Activated naive CD4-positive, alpha-beta T cell treated with anti-CD3 and anti-CD28 coated beads, Interleukin-2, amount 10 ng/mL, durations not matched to agents 5 hours and 36 hours (primary cell): ENCODE data around the gene ANAPC7. TPM values are rescaled to one million over a fixed set of nuclear protein-coding genes. Genes with fewer than 3 reads are reported as not detected.

ENCODE experiments used
- total RNA-seq, 2 experiments: library from RNA; stranded (reverse); gene quantifications; one replicate each; pipeline ENCODE4 v1.2.3, GENCODE V29; 2021

The ANAPC7 gene, protein sequence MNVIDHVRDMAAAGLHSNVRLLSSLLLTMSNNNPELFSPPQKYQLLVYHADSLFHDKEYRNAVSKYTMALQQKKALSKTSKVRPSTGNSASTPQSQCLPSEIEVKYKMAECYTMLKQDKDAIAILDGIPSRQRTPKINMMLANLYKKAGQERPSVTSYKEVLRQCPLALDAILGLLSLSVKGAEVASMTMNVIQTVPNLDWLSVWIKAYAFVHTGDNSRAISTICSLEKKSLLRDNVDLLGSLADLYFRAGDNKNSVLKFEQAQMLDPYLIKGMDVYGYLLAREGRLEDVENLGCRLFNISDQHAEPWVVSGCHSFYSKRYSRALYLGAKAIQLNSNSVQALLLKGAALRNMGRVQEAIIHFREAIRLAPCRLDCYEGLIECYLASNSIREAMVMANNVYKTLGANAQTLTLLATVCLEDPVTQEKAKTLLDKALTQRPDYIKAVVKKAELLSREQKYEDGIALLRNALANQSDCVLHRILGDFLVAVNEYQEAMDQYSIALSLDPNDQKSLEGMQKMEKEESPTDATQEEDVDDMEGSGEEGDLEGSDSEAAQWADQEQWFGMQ
- total RNA-seq = 10 to 100 TPM; 48.9 to 49.8 TPM

GRCh38 chr12:110403146-110403975 lies at the start of gene ANAPC7:
ANAPC7 (minus strand) TSS chr12:110403708; CDS start chr12:110403627, 81 bp downstream.

GRCh38 chr12:110449799-110450497 lies 46.4 kb upstream of the ANAPC7 start, which contains the start of gene ARPC3:
ARPC3 (minus strand) TSS chr12:110450337; CDS start chr12:110450260, 77 bp downstream.

Other genes with a start within 250 kb of the ANAPC7 start
- gene ATP2A2, start 122.5 kb downstream of the ANAPC7 start, total RNA-seq = 100 to 1,000 TPM; 113 to 114 TPM
- gene ARPC3, start 46.6 kb upstream of the ANAPC7 start, total RNA-seq = 100 to 1,000 TPM; 394 to 400 TPM
- 10 to 100 TPM; 16.9 TPM for gene GPN3, start 64.5 kb upstream of the ANAPC7 start, total RNA-seq
- 10 to 100 TPM; 17.3 to 19.8 TPM for gene FAM216A, start 65.1 kb upstream of the ANAPC7 start, total RNA-seq
- gene VPS29, start 98.4 kb upstream of the ANAPC7 start, total RNA-seq = 100 to 1,000 TPM; 123 to 124 TPM
- gene RAD9B, start 98.6 kb upstream of the ANAPC7 start, total RNA-seq = under 1 TPM; 0.89 to 0.91 TPM
- gene PPTC7, start 179.6 kb upstream of the ANAPC7 start, total RNA-seq = 10 to 100 TPM; 28.9 to 30.7 TPM
- 1 to 10 TPM; 4.8 to 6.2 TPM for gene TCTN1, start 210.4 kb upstream of the ANAPC7 start, total RNA-seq